HG03520 (cell line): ENCODE results near the gene PDXDC1.
"Not testable (repeated sequence)": the region's sequence is repeated elsewhere in the genome, so short reads cannot be mapped to it uniquely, and the experiment has no call there.

Experiments used
- ATAC-seq: cut with Tn5 transposase; IDR thresholded peaks from one replicate; pipeline ENCODE4 v1.9.1; 2021; ENCODE audit warnings: mild to moderate bottlenecking, moderate library complexity; ENCODE audit not compliant: unreplicated experiment

The PDXDC1 gene

DNA sequence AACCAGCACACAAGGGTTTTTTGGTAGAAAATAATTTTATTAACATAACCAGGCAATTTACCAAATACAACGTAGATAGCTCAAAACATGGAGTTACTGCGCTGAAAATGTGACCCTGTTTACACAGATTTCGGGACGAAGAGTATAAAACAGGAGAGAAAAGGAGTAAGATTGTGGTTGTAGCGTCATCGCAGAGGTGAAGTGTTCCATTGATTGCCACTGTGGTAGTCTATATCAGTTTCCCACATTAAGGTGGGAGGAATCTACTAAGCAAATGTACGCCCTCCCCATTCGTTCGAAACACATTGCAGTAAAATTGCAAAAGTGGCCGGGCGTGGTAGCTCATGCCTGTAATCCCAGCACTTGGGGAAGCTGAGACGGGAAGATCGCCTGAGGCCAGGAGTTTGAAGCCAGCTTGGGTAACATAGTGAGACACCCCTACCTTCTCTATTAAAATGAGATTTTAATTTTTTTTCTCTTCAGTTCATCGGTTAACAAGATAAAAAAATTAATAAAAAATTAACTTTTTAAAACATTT lies 972 bp upstream of the PDXDC1 start:
- not testable (repeated sequence) for ATAC-seq

GRCh38 chr16:14974331-14974655 lies 533 bp upstream of the PDXDC1 start:
- ATAC-seq: not testable (repeated sequence)

GRCh38 chr16:14975418-14976194 lies 780 bp downstream of the PDXDC1 start:
- not testable (repeated sequence) for ATAC-seq

GRCh38 chr16:14976971-14977736 lies 2.3 kb downstream of the PDXDC1 start:
- ATAC-seq: not testable (repeated sequence)

DNA sequence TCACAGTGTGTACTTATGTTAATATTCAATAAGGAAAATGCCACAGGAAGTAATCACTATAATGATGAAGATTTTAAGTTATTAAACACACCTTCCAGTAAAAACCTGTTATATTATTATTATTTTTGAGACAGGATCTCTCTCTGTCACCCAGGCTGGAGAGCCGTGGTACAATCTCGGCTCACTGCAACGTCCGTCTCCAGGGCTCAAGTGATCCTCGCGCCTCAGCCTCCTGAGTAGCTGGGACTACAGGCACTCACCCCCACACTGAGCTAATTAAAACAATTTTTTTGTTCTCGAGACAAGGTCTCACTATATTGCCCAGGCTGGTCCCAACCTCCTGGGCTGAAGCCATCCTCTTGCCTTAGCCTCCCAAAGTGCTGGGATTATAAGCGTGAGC lies 3.5 kb downstream of the PDXDC1 start:
- not testable (repeated sequence) for ATAC-seq

GRCh38 chr16:14978908-14979307 lies 4.1 kb downstream of the PDXDC1 start:
- ATAC-seq: not testable (repeated sequence)

DNA sequence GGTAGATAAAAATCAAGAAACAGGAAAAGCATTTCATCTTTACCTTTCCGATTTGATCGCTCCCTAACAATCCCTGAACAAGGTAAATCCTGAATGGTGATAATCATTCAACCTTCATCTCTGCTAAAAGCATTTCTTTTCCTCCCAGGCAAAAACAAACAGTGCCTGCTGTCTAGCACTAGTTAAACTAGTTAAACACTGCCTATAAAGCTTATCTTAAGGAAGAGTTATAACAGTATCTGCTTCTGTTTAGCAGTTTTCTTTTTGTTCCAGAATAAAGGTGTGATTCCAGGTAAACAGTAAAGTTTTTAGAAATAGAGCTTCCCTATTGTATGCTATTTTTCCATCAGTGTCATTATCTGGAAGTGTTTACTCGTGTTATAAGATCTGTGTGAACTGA lies 6.4 kb downstream of the PDXDC1 start:
- ATAC-seq: not testable (repeated sequence)

GRCh38 chr16:14982521-14982920 lies 7.7 kb downstream of the PDXDC1 start:
- not testable (repeated sequence) for ATAC-seq

DNA sequence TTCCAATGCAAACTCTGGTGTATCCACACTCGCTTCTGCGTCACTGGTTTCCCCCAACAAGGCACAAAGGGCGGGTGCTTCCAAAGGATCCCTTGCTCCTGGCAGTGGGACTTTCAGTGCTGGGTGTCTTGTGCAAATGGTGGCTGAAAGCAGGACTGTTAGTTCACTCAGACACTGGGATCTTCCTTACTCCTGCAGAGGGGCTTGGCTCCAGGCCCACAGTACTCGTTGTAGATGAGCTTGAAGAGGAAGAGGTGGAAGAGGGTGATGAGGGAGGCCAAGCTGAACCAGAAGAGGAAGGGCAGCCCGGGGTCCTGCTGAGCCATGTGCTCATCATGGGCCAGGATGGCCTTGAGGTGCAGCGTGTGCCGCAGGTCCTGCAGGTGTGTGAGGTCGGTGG lies 13.3 kb downstream of the PDXDC1 start:
- not testable (repeated sequence) for ATAC-seq

DNA sequence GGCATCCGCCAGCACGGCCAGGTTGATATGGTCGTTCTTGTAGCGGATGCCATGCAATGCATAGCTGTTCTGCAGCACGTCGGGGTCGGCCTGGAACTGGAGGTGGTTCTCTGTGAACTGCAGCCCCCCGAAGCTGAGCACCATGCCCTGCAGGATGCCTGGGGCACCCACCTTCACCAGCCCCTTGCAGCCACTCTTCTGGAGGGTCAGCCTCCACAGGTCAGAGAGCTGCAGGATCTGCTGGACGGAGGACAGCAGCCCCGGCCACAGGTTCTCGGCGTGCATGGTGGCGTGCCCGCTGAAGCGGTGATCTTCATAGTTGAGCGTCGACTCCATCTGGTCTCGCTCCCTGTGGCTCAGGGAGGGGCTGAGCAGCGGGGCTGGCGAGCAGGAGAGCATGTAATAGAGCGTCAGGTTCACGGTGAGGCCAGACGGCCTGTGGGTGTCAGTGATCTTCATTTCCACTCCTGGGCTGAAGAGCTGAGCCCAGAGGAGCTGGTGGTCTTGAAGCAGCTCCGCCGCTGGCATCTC lies 13.9 kb downstream of the PDXDC1 start:
- not testable (repeated sequence) for ATAC-seq

DNA sequence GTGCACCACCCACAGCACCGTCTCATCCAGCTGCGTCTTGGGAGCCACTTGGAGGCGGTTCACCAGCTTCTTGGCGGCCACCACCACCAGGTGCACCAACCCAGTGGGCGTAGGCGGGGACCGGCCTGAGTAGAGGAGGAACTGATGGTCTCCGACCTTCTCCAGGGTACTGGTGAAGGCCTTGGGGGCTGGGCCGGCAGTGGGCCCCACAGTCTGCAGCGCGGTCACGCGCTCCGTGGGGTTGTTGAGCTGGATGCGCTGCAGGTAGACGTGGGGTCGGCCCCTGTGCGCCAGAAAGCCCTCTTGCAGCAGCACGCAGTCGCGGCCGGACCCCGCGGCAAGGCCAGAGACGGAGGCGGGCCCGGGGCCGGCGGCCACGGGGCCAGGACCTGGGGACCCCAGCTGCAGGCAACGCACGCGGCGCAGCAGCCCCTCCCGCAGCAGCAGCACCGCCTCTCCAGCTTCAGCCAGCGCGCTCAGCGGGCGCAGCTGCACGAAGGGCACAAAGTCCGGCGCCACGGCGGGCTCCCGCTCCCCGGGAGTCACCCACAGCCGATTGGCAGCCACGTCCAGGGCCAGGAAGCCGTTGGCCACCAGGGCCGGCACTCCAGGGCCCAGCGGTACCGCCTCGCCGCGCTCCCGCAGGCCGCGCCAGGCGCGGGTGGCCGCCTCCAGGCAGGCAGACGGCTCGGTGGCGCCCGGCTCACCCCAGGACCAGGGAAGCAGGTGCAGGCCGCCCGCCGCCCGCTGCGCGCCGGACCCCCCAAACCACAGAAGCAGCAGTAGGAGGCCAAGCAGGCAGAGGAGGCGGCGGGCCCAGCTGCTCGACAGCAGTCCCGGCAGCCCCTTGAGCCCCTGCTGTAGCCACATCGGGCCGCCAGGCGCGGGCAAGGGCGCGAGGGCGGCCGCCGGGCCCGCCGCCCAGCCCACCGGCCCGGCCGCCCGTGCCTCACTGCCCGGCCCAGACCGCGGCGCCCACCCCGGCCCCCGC lies 14.8 kb downstream of the PDXDC1 start:
- not testable (repeated sequence) for ATAC-seq

GRCh38 chr16:14993277-14994151 lies 18.7 kb downstream of the PDXDC1 start:
- ATAC-seq: not testable (repeated sequence)

GRCh38 chr16:14996702-14997101 lies 21.9 kb downstream of the PDXDC1 start:
- ATAC-seq: not testable (repeated sequence)

GRCh38 chr16:14998300-14998699 lies 23.5 kb downstream of the PDXDC1 start:
- ATAC-seq: not testable (repeated sequence)

DNA sequence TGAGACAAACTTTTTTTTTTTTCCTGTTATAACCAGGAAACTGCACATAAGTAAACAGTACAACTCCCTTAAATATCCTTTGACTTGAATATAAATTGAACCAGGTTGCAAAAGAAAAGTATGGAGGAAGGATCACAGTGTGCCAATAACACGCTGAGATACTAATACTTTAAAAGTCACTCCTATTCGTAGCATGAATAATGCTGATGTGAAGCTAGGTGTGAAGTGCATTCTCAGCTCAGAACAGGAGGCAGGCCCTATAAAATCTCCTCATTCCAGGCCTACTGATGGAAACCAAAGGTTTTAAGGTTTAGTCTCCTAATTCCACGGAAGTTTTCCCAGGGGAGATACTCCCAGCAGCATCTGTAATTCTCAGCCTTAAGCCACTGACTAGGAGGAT lies 25.0 kb downstream of the PDXDC1 start:
- not testable (repeated sequence) for ATAC-seq

GRCh38 chr16:15002448-15002847 lies 27.6 kb downstream of the PDXDC1 start:
- ATAC-seq: not testable (repeated sequence)

- not testable (repeated sequence) for ATAC-seq
Observed at GRCh38 chr16:15005357-15006132, 30.7 kb downstream of the PDXDC1 start.

GRCh38 chr16:15008647-15009046 lies 33.8 kb downstream of the PDXDC1 start:
- not testable (repeated sequence) for ATAC-seq

- not testable (repeated sequence) for ATAC-seq
Observed at GRCh38 chr16:15012941-15013340, 38.1 kb downstream of the PDXDC1 start.
